ENCODE measurements around the gene MAPK10. TPM values are rescaled to one million over a fixed set of nuclear protein-coding genes. Genes with fewer than 3 reads are reported as not detected.

MAPK10 gene
- total and polyA plus RNA-seq, 5 donors from 2014 or later: 0.72 TPM; not detected in 4

GRCh38 chr4:86319390-86319789, 40.5 kb downstream of the MAPK10 start:
- no peak overlapping the region for H3K27ac ChIP-seq (ENCODE audit: insufficient read depth, low read length, poor library complexity, severe bottlenecking)
- H3K4me3 Mint-ChIP-seq: no peak overlapping the region
- no peak overlapping the region for H3K4me3 ChIP-seq (ENCODE audit: low read depth, low read length)
- no peaks in the 10 kb centered on the region for H3K9me3 ChIP-seq (ENCODE audit: control insufficient read depth in 2 of 2, low read length in 2 of 2)
- H3K36me3 ChIP-seq (ENCODE audit: control insufficient read depth, insufficient read depth, low read length): no peaks in the 10 kb centered on the region
- H3K4me1 Mint-ChIP-seq: no peaks in the 10 kb centered on the region
- H3K9me3 Mint-ChIP-seq: peaks cover 0 to 2% (median 0%) of the 10 kb centered on the region in 7 donors
- no peak for ATAC-seq (ENCODE audit: low read depth in 2 of 2)
- H3K27me3 ChIP-seq (ENCODE audit: control insufficient read depth, insufficient read depth, low read length): no peaks in the 10 kb centered on the region
- no peaks in the 10 kb centered on the region for H3K36me3 Mint-ChIP-seq
- H3K27me3 Mint-ChIP-seq: no peaks in the 10 kb centered on the region
- H3K4me1 ChIP-seq (ENCODE audit: control insufficient read depth, insufficient read depth, low read length, poor library complexity, severe bottlenecking): no peaks in the 10 kb centered on the region
- H3K27ac Mint-ChIP-seq: no peak overlapping the region
- DNase-seq: no peak

GRCh38 chr4:86315579-86315978, 44.3 kb downstream of the MAPK10 start:
- H3K27ac Mint-ChIP-seq: no peak overlapping the region
- H3K4me1 Mint-ChIP-seq: no peaks in the 10 kb centered on the region
- no peak for DNase-seq
- H3K4me1 ChIP-seq (ENCODE audit: control insufficient read depth, insufficient read depth, low read length, poor library complexity, severe bottlenecking): no peaks in the 10 kb centered on the region
- H3K9me3 Mint-ChIP-seq: peaks cover 0 to 2% (median 1%) of the 10 kb centered on the region in 7 donors
- H3K27ac ChIP-seq (ENCODE audit: insufficient read depth, low read length, poor library complexity, severe bottlenecking): no peak overlapping the region
- no peaks in the 10 kb centered on the region for H3K36me3 Mint-ChIP-seq
- H3K27me3 Mint-ChIP-seq: no peaks in the 10 kb centered on the region
- no peaks in the 10 kb centered on the region for H3K27me3 ChIP-seq (ENCODE audit: control insufficient read depth, insufficient read depth, low read length)
- no peaks in the 10 kb centered on the region for H3K36me3 ChIP-seq (ENCODE audit: control insufficient read depth, insufficient read depth, low read length)
- no peaks in the 10 kb centered on the region for H3K9me3 ChIP-seq (ENCODE audit: control insufficient read depth in 2 of 2, low read length in 2 of 2)
- no peak for ATAC-seq (ENCODE audit: low read depth in 2 of 2)
- H3K4me3 Mint-ChIP-seq: no peak overlapping the region
- no peak overlapping the region for H3K4me3 ChIP-seq (ENCODE audit: low read depth, low read length)

DNA sequence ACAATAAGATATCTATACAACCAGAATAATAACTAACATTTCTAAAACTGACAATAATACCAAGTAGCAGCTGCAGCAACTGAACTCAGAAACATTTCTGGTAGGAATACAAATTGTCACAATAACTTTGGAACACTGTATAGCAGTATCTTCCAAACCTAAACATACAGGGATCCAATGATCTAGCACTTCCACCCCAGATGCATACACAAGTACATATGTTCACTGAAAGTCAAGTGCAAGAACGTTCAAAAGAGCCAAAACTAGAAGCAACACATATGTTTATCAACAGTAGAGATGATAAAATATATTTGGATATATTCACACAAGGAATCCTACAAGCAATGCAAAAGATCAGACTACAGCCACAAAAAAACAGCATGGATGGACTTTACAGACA, 46.2 kb downstream of the MAPK10 start:
- H3K4me1 ChIP-seq (ENCODE audit: control insufficient read depth, insufficient read depth, low read length, poor library complexity, severe bottlenecking): no peaks in the 10 kb centered on the region
- no peak overlapping the region for H3K27ac ChIP-seq (ENCODE audit: insufficient read depth, low read length, poor library complexity, severe bottlenecking)
- H3K27me3 ChIP-seq (ENCODE audit: control insufficient read depth, insufficient read depth, low read length): no peaks in the 10 kb centered on the region
- no peaks in the 10 kb centered on the region for H3K36me3 ChIP-seq (ENCODE audit: control insufficient read depth, insufficient read depth, low read length)
- Mint-ChIP-seq H3K27ac (no peak overlapping the region), H3K4me3 (no peak overlapping the region), H3K27me3 (no peaks in the 10 kb centered on the region), H3K4me1 (no peaks in the 10 kb centered on the region), H3K36me3 (no peaks in the 10 kb centered on the region), H3K9me3 (peaks cover 0 to 2% (median 0%) of the 10 kb centered on the region in 7 donors)
- DNase-seq: no peak
- no peaks in the 10 kb centered on the region for H3K9me3 ChIP-seq (ENCODE audit: control insufficient read depth in 2 of 2, low read length in 2 of 2)
- ATAC-seq (ENCODE audit: low read depth in 2 of 2): no peak
- H3K4me3 ChIP-seq (ENCODE audit: low read depth, low read length): no peak overlapping the region

- no peak overlapping the region for H3K4me3 ChIP-seq (ENCODE audit: low read depth, low read length)
- no peak for DNase-seq
- no peaks in the 10 kb centered on the region for H3K27me3 Mint-ChIP-seq
- H3K4me1 Mint-ChIP-seq: no peaks in the 10 kb centered on the region
- no peak overlapping the region for H3K4me3 Mint-ChIP-seq
- H3K9me3 ChIP-seq (ENCODE audit: control insufficient read depth in 2 of 2, low read length in 2 of 2): no peaks in the 10 kb centered on the region
- no peaks in the 10 kb centered on the region for H3K4me1 ChIP-seq (ENCODE audit: control insufficient read depth, insufficient read depth, low read length, poor library complexity, severe bottlenecking)
- no peak for ATAC-seq (ENCODE audit: low read depth in 2 of 2)
- H3K36me3 Mint-ChIP-seq: no peaks in the 10 kb centered on the region
- H3K27me3 ChIP-seq (ENCODE audit: control insufficient read depth, insufficient read depth, low read length): no peaks in the 10 kb centered on the region
- no peak overlapping the region for H3K27ac ChIP-seq (ENCODE audit: insufficient read depth, low read length, poor library complexity, severe bottlenecking)
- peaks cover 0 to 2% (median 0%) of the 10 kb centered on the region in 7 donors for H3K9me3 Mint-ChIP-seq
- H3K36me3 ChIP-seq (ENCODE audit: control insufficient read depth, insufficient read depth, low read length): no peaks in the 10 kb centered on the region
- no peak overlapping the region for H3K27ac Mint-ChIP-seq
These were observed 52.4 kb downstream of the MAPK10 start for GRCh38 chr4:86307432-86307831.

- no peaks in the 10 kb centered on the region for H3K4me1 ChIP-seq (ENCODE audit: control insufficient read depth, insufficient read depth, low read length, poor library complexity, severe bottlenecking)
- Mint-ChIP-seq H3K9me3 (peaks cover 0 to 2% (median 0%) of the 10 kb centered on the region in 7 donors), H3K27me3 (no peaks in the 10 kb centered on the region), H3K36me3 (no peaks in the 10 kb centered on the region), H3K27ac (no peak overlapping the region), H3K4me1 (no peaks in the 10 kb centered on the region), H3K4me3 (no peak overlapping the region)
- ATAC-seq (ENCODE audit: low read depth in 2 of 2) (no peak), DNase-seq (no peak)
- H3K9me3 ChIP-seq (ENCODE audit: control insufficient read depth in 2 of 2, low read length in 2 of 2): no peaks in the 10 kb centered on the region
- H3K4me3 ChIP-seq (ENCODE audit: low read depth, low read length): no peak overlapping the region
- H3K36me3 ChIP-seq (ENCODE audit: control insufficient read depth, insufficient read depth, low read length): no peaks in the 10 kb centered on the region
- no peak overlapping the region for H3K27ac ChIP-seq (ENCODE audit: insufficient read depth, low read length, poor library complexity, severe bottlenecking)
- no peaks in the 10 kb centered on the region for H3K27me3 ChIP-seq (ENCODE audit: control insufficient read depth, insufficient read depth, low read length)
These were observed 53.0 kb downstream of the MAPK10 start for GRCh38 chr4:86306816-86307215.

GRCh38 chr4:86302830-86303229, 57.0 kb downstream of the MAPK10 start:
- ATAC-seq (ENCODE audit: low read depth in 2 of 2): no peak

DNA sequence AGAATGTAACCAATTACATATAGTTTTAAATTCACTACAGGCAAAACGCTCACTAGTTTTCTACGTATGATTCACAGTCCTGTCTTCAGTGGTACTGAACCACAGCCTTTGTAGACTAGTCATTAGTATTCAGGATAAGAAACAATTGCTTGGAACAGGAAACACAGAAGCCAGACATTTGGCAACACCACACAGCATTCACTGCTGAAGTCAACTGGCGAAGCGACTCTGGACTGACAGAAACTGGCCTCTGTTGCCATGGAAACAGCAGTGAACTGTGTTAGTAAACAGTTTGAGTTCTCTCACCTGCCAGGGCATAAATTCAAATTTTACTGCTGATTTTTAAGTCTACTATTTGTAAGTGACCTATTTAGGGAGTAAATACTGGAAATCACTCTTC, 57.6 kb downstream of the MAPK10 start:
- Mint-ChIP-seq H3K9me3 (peaks cover 0 to 2% (median 0%) of the 10 kb centered on the region in 7 donors), H3K4me1 (no peaks in the 10 kb centered on the region), H3K4me3 (no peak overlapping the region), H3K36me3 (no peaks in the 10 kb centered on the region), H3K27me3 (no peaks in the 10 kb centered on the region), H3K27ac (no peak overlapping the region)
- Histone ChIP-seq H3K27me3 (ENCODE audit: control insufficient read depth, insufficient read depth, low read length) (no peaks in the 10 kb centered on the region), H3K9me3 (ENCODE audit: control insufficient read depth in 2 of 2, low read length in 2 of 2) (no peaks in the 10 kb centered on the region), H3K36me3 (ENCODE audit: control insufficient read depth, insufficient read depth, low read length) (no peaks in the 10 kb centered on the region), H3K27ac (ENCODE audit: insufficient read depth, low read length, poor library complexity, severe bottlenecking) (no peak overlapping the region), H3K4me3 (ENCODE audit: low read depth, low read length) (no peak overlapping the region), H3K4me1 (ENCODE audit: control insufficient read depth, insufficient read depth, low read length, poor library complexity, severe bottlenecking) (no peaks in the 10 kb centered on the region)
- DNase-seq (no peak), ATAC-seq (ENCODE audit: low read depth in 2 of 2) (no peak)

More at GRCh38 chr4:86302830-86303229, 57.0 kb downstream of the MAPK10 start:
- H3K4me3 Mint-ChIP-seq: no peak overlapping the region
- no peaks in the 10 kb centered on the region for H3K27me3 ChIP-seq (ENCODE audit: control insufficient read depth, insufficient read depth, low read length)
- no peaks in the 10 kb centered on the region for H3K27me3 Mint-ChIP-seq
- no peaks in the 10 kb centered on the region for H3K36me3 Mint-ChIP-seq
- H3K4me3 ChIP-seq (ENCODE audit: low read depth, low read length): no peak overlapping the region
- H3K4me1 ChIP-seq (ENCODE audit: control insufficient read depth, insufficient read depth, low read length, poor library complexity, severe bottlenecking): no peaks in the 10 kb centered on the region
- H3K27ac Mint-ChIP-seq: no peak overlapping the region
- no peaks in the 10 kb centered on the region for H3K36me3 ChIP-seq (ENCODE audit: control insufficient read depth, insufficient read depth, low read length)
- H3K9me3 Mint-ChIP-seq: peaks cover 0 to 2% (median 0%) of the 10 kb centered on the region in 7 donors
- H3K9me3 ChIP-seq (ENCODE audit: control insufficient read depth in 2 of 2, low read length in 2 of 2): no peaks in the 10 kb centered on the region
- no peak for DNase-seq
- no peak overlapping the region for H3K27ac ChIP-seq (ENCODE audit: insufficient read depth, low read length, poor library complexity, severe bottlenecking)
- no peaks in the 10 kb centered on the region for H3K4me1 Mint-ChIP-seq

DNA sequence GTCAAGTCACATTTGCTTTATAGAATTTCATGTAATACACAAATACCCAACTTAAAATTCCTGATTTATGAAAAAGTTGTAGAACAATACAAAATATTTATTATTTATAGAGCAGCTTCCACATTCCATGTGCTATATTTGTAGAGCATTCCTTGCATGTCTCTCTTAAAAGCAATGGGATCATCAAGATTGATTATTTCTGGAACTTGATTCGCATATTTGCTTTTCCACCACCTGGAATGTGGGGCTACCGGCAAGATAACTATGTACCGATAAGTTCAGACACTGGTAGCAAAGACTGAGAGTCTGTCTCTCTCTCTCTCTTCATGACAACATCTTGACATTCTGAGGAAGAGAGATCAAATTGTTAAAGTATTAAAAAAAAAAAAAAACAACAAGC, 59.3 kb downstream of the MAPK10 start:
- no peaks in the 10 kb centered on the region for H3K4me1 Mint-ChIP-seq
- Histone ChIP-seq H3K27ac (ENCODE audit: insufficient read depth, low read length, poor library complexity, severe bottlenecking) (no peak overlapping the region), H3K27me3 (ENCODE audit: control insufficient read depth, insufficient read depth, low read length) (no peaks in the 10 kb centered on the region), H3K4me1 (ENCODE audit: control insufficient read depth, insufficient read depth, low read length, poor library complexity, severe bottlenecking) (no peaks in the 10 kb centered on the region), H3K9me3 (ENCODE audit: control insufficient read depth in 2 of 2, low read length in 2 of 2) (no peaks in the 10 kb centered on the region), H3K36me3 (ENCODE audit: control insufficient read depth, insufficient read depth, low read length) (no peaks in the 10 kb centered on the region), H3K4me3 (ENCODE audit: low read depth, low read length) (no peak overlapping the region)
- no peak overlapping the region for H3K27ac Mint-ChIP-seq
- H3K36me3 Mint-ChIP-seq: no peaks in the 10 kb centered on the region
- ATAC-seq (ENCODE audit: low read depth in 2 of 2) (no peak), DNase-seq (no peak)
- no peak overlapping the region for H3K4me3 Mint-ChIP-seq
- H3K9me3 Mint-ChIP-seq: peaks cover 0 to 2% (median 0%) of the 10 kb centered on the region in 7 donors
- no peaks in the 10 kb centered on the region for H3K27me3 Mint-ChIP-seq
